ENCODE measurements around the gene JAZF1.

JAZF1 gene

DNA sequence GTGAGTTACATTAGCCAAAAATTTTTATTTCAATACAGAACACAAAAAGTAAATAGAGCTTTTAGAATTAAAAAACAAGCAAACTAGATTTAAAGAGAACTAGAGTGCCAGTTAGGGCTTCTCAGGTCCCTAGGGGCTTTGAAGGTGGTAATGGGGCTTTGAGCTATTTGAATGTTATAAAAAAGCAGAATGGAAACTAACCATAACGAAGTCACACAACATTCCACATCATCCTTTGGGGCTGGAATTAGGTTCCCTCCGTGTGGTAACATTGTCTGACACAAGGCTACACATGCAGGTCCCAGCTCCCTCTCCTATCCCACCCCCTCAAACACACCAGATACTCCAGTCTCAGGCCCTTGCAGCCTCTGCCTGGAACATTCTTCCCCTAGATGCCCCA is 15.3 kb downstream of the JAZF1 start:
- DNase-seq = no peak

DNA sequence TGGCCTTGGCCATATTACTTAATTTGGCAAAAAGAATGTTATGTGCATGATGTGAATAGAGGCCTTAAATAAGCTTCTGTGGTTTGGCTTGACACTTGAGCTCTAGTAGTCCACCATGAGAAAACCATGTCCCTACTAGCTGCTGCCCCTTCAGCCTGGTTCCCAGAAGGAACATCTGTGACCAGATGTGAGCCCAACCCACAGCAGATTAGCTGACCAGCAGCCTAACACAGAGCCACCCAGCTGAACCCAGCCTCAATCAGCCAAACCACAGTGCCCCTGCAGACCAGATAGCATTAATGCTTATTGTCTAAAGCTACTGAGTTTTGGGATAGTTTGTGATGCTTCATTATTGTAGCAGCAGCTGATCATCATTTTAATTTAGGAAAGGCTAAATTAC is 16.6 kb downstream of the JAZF1 start:
- DNase-seq = no peak

DNA sequence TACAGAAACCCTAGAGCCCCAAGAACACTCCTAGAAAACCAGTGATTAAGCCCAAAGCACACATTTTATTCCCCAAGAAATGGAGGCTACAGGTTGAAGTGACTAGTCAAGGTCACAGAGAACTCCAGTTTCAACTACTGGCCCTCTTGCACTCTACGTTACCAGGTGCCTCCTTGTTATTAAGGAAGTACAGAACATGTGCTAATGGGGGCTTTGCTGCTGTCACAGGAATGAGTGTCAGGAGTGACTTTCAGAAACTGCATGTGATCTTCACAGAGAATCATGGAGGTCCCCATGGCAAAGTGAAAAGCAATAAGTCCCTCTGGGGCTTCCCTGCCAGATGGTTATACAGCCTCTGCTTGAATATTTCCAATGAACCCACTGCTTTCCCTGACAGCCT is 19.3 kb downstream of the JAZF1 start:
- no peak for DNase-seq

DNA sequence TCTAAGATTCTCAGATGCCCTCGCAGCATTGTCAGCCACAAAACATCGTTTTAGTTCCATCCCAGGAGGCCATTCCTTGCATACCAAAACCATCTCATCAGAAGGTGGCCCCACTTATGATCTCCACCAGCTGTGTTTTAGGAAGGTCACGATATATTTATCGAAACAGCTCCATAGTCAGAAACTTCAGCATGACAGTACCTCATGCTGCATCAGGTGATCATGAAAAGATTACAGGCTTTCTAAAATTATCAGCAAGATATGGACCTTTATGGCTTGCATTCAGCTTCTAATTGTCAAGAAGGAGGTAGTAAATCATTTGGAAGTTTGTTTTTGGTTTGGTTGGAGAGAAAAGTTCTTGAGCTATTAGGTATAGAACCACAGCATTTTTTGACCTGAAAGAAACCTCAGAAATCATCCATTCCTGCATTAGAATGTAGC is 20.0 kb downstream of the JAZF1 start:
- DNase-seq = no peak

DNA sequence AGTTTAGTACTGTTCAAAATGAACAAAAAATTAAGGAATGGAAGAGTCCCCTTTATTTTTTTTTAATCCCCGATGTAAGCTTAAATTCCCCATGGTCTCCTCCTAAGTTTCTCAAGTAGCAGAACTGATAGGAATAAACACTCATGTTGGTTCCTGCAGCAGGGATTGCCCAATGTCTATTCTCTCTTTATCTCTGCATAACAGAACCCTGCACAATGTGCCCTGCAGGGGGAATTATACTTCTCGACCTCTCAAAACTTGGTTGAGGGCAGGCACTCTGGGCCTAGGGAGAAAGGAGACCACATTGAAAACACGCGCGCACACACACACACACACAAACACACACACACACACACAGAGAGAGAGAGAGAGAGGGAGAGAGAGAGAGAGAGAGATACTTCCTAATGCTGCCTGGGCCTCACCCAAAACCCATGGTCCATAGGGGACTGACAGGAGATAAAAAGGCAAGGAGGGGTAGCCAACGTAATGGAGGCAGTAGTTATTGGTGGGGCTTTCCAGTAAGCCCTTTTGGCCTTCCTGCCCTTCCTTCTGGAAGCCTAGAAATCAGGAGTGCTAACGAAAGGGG is 22.7 kb downstream of the JAZF1 start:
- no peak for DNase-seq

DNA sequence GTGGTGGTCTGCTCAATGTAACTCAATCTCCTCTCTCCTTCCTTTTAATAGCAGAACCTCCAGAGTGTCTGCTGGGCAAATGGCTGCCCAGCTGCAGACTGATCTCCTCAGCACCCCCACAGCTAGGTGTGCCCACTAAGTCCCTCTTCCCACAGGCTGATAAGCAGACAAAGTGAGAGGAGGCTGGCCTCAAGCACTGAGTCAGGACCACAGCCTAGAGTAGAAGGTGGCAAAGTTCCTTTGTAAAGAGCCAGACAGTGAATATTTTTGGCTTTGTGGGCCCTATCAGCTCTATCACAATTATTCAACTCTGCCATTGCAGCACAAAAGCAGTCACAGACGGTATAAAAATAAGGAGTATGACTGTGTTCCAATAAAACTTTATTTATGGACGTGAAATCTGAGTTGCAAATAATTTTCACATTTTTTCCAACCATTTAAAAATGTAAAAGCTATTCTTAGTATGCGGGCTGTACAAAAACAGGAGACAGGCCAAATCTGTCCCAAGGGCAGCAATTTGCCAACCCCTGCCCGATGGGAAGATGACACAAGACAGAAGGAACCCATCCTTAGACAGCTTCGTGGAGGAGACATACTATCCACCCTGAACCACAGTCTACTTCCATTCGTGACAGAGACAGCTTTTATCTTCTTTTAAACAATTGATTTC is 23.4 kb downstream of the JAZF1 start:
- DNase-seq = no peak

DNA sequence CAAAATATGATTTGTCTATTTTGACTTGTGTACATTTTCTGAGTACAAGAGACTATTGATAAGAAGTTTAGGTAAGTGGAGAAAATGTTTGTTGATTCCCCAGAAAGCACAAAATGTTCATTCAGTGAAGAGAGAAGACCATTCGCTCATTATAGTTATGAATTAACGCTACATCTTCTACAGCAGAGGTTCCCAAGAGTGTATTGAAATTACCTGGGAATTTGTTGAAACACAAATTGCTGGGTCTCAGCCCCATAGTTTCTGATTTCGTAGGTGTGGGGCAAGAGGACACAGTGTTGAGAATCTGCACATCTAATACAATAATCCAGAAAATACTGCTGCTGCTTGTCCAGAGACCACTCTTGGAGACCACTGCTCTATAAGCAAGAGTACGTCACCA is 24.2 kb downstream of the JAZF1 start:
- no peak for DNase-seq

DNA sequence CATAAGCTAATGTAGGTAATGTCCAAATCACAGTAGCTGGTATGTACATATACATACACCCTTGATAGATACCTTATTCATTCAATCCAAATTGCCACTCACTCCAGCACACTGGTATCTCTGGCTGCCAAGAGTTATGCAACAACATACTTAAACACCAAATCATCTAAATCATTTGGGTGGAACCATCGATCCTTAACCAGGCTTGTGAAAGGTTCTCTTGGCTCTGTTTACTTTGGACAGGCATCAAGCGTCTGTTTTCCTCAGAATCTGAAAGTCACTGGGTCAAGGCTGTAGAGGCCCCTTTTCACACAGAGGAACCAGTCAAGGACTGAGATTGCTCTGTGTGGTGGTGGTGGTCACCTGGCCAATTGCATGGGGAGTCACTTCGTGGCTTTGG is 24.6 kb downstream of the JAZF1 start:
- no peak for DNase-seq

DNA sequence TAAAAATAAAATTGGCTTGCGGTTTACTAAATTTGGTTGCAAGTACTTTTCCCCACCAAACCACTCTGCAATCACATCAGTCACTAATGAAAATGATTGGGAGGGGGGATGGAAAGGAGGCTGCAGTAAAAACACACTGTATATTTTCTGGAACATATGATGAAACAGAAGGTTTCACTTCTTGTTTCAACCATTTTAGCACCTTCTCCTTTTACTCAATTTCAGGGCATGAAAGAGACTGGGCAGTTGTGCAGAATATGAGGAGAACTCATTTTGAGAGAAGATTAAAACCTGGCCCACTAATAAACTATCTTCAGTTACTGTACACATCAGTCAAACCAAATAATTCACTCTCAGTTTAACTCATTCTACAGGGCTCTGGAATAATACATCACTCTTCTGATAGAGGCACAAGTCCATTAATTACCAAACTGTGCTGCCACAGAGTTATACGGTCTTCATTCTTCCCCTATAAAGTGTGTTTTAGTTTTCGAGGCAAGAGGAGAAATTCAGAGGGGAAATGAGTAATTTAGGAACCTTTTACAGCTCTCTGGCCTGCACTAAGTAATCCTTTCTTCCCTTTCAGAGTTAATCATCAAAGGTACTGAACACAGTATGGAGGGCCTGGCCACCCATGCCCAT is 25.5 kb downstream of the JAZF1 start:
- DNase-seq = no peak

DNA sequence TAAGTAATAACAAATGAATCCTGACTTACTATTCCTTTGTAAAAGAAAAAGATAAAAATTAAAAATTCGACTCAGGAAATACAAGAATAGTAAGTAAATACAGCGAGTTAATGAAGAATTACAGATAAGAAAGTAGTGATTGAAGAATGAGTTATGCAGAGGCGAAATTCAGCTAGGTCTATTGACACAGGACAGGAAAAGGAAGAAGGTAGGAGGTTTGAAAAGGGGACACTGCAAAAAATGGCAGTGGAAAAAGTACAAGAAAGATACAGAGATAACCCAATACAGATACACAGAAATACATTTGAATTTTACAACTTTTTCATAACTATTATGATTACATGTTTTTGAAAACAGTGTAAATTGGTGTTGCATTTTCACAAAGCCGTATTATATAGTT is 28.0 kb downstream of the JAZF1 start:
- DNase-seq = no peak

DNA sequence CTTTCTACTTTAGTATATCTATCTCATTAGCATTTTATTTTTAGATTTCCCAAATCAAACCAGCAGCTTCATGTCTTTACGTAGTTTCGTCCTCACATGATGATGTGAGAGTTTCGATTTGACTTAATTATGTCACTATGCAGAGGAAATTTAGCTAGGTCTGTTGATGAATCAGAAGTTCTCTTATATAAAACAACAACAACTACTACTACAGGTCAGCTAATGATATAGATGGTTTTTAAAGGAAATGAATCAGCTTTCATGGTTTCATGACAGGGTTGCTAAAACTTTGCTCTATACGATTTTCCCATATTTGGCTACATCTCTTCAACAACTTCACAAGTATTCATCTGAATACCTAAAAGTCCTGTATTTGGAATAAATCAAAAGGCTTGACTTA is 28.6 kb downstream of the JAZF1 start:
- no peak for DNase-seq

DNA sequence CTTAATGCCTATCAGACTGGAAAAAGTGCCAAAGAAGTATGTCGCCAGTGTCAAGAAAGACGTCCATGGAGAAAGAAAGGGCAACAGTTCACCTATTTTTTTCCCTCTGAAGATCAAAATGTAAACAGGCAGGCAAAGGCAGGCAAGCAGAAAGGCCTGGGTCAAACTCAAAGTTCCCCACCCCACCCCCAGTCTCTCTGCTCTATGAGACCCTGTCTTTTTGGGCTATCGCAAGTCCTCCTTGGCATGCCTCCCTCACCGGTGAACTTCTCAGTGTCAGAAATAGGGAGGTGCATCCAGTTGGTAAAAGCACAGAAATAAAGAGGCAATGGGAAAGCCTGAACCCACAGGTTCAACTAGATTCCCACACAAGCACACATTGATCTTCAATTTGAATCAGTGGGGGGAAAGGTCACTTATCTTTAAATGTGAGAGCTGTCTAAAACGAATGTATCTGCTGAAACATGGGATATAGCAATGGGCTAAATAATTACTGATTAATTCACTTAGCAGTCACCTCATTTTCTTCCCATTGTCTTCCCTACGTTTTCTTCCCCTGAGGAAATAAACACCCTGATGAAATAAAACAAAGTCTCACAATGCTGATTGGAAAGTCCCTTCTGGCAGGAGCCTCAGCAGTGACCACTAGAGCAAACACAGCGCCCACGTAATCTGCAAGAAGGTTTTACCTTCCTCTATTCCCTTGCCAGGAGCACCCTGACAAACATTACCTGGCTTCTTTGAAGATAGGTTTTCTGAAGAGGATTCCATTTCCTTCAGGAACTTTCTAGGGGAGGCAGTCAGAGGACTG is 31.1 kb downstream of the JAZF1 start:
- no peak for DNase-seq

DNA sequence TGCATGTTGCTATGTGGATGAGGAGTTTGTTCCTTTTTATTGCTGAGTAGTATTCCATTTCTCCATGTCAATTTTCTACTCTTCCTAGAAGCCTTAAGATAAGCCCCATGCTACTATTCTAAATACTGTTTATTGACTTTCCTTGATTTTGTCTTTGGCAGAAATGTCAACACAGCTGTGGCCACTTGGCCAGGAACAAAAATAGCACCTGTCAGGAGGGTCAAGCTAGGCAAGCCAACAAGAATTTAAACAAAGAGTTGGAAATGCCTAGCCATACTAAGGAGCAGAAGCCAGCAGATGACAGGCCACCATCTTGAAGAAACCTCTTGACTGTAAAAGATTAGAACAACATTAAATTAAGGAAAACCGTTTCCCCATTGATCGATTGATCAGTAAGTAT is 34.7 kb downstream of the JAZF1 start:
- no peak for DNase-seq

DNA sequence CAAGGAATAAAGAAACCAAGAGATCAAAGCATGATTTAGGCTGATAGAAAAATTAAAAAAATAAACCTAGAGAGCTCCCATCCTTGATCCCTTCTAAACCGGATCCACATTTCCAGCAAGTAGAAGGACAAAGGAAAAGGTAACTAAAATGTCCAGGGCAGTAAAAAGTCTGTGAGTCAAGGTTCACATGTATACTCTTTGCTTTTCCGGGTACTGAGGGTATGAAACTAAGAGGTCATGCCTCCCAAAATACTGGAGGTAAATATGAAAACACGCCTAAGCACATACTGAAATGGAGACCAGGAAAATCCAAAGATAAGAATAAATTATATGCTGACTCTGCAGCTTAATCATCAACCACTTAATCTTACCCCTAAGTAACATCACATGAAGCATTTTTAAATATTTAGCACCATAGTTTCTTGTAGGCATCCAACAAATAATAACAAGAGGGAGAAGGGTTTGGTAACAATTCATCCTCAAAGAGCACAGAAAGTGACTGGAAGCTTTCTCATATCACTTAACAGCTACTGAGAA is 35.4 kb downstream of the JAZF1 start:
- DNase-seq = no peak

DNA sequence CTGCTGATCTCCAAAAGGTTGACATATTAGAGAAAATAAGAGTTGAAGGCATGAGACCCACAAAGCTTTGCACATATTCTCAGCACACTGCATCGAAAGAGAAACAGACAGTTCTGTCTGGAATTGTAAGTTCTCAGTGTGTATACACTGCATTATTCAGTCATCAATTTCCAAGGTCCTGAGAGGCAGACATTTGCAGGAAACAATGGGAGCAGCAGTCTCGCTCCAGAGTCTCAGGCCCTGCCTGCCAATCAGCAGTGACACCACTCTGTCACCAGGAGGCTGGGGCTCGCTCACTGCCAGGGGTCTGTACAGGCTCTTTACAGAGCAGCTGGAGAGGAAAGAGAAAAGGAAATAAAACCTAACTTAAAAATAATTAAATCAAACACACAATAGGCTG is 36.3 kb downstream of the JAZF1 start:
- DNase-seq = no peak

DNA sequence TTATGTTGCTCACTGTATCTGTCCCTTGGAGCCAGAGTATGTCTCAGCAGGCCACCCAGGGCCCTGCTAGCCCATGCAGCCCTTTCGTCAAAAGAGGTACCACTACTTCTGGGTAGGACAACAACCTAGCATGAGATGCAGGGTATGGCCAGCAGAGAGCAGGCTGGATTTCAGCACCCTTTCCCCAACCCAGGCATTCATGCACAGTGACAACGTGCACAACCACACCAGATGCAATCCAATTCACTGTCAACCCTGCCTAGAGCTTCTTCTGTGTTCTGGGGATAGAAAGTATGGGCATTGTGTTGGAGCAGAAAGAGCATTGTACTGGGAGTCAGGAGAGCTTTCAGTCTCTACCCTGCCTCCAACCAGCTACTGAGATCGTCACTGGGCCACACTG is 37.9 kb downstream of the JAZF1 start:
- no peak for DNase-seq

DNA sequence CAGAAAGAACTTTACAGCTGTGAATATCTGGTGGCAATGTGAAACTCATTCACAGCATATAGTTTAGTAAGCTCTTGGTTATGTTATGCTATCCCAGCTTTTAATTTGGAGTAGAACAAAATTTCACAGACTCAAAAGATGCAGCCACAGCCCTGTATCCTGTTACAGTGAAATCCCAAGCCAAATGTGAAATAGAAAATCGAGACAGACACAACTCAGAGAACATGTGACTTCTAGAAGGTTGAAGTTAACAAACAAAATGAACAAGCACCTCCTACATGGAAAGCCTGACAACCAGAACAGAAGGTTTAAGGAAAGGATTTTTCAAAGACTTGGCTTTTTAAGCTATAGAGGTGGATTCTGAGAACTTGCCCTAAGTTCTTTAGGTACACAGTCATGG is 39.6 kb downstream of the JAZF1 start:
- DNase-seq = no peak

DNA sequence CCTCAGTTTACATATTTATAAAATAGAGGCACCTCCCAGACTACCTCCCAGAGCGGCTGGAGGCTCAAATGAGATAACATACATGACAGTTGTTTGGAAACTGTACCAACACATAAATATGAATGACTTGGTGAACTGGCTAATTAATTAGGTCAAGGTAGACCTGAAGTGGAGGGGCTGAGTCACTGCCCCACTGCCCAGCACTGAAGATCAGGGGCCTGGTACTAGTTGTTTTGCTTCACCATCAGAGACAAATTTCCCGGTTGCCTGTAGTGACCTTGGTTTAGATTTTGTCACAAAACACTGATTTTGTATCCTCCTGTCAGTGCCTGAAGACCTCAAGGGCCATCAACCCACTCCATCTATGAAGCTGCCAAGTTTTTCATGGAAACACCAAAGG is 41.8 kb downstream of the JAZF1 start:
- DNase-seq = no peak

DNA sequence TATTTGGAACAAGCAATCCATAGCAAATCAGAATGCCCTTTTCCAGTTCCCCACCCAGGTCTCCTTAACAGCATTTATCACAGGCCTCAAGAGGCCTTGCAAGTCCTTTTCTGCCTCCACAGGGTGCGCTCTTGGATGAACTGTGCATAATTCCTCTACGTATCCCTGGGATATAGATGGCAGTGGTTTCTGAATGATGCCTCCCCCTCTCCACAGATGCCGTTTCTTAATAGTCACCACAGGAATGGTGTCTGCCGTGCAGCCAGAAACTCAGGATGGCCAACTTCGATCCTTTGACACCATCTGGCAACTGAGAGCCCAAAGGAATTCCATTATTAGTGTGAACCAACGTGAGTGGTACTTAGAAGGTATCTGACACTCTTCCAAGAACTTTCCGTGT is 43.1 kb downstream of the JAZF1 start:
- DNase-seq = no peak

DNA sequence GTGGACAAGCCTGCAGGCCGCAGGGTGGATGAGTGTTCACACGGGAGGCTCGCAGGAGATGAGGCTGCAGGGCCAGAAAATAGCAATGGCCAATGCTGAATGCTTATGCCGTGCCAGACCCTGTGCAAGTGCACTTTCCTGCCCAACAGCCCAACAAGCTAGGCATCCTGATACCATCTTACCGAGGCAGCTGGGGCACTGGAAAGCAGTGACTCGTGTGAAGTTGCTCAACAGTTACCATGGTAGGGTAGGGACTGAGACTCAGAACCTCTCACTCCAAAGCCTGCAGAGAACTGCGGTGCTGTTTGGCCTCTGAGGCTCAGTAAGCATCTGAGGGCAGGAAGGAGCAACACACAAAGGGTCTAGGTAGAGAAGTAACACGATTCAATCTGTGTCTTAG is 43.7 kb downstream of the JAZF1 start:
- DNase-seq = no peak

DNA sequence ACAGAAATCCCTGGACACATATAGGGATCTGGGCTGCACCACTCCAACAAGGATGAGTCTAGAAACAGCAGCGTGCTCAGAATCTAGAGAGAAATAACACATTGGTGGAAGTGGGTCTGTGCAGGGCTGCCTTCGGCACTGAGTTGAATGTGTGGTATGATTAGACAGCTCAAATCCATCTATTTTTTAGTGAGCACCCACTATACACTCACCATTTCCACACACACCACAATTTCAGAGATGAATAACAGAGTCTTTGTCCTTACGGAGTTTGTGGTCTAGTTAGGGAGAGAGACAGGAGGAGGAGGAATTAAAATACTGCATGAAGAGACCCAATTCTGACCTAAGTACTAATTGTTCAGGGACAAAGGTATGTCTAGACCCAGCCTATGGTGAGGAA is 44.2 kb downstream of the JAZF1 start:
- no peak for DNase-seq

DNA sequence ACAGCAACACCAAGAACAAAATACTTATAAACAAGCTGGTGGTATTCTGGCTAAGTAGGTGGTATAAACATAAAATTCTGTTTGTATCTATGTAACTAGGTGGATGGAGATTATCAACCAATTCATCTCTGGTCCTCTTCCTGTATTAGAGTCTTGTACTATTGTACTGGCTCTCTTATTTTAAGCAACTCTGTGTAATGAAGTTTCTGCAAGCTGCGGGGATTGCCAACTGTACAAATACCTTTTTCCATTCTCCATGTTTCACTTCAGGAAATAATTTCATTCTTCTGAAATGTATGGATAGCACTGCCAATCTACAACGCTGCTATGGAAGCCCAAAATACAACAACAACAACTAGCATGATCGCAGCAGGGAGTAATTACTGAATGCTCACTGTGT is 44.8 kb downstream of the JAZF1 start:
- no peak for DNase-seq

DNA sequence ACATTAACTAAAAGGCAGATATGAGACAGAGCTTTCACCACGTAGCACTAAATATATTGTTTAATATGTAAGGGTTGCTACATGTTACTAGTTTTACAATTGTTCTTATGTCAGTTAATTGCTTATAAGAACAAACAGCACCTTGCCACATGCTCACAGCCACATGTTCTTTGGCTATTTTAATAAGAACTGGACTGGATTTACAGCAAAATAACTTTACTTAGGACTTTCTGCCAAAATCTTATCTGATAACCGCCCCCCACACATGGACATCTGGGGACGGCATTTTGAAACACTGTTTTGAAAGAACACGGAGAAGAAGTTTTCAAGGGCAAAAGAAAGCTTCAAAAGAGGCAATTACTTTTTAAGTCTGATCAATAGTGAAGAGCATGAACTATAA is 45.3 kb downstream of the JAZF1 start:
- DNase-seq = no peak

DNA sequence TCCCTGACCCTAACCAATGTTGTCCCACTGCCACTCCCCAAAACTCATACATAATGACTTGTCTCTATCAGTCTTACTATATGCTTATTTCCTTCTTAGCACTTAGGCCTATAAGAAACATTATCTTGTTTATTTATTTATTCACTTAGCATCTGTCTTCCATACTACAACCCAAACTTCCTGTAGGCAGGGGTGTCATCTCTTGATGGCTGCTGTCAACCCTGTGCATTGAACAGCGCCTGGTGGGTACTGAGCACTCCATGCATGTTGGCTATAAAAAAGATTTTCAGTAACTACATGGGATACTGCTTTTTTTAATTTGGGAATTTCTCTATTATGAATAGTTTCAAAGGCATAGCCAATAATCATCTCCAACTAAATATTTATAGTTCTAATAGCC is 46.7 kb downstream of the JAZF1 start:
- DNase-seq = no peak
